WTC11 (cell line): ENCODE data around the gene TMEM254. TPM values are rescaled to one million over a fixed set of nuclear protein-coding genes. Genes with fewer than 3 reads are reported as not detected.

Source experiments
- ATAC-seq: fragments of 200-7000 bp; cut with Tn5 transposase; 2 replicates; pipeline ENCODE4 v1.10.0; 2021; ENCODE audit warnings: mild to moderate bottlenecking, moderate library complexity
- CTCF ChIA-PET: fragments of 300-600 bp; sonication (Branson Sonifier 250); formaldehyde crosslinking; loops from one replicate; lab custom pipeline; 2021; ENCODE audit warnings: antibody characterized with exemption; lab: Charles Lee
- POLR2A ChIA-PET: fragments of 350-600 bp; sonication (Branson Sonifier 250); formaldehyde crosslinking; loops from one replicate; lab custom pipeline; 2021; ENCODE audit warnings: antibody characterized with exemption; lab: Charles Lee
- DNase-seq: peaks from one replicate; pipeline ENCODE4 v3.0.0; 2021; ENCODE audit warnings: low spot score
- H3K27ac Mint-ChIP-seq: 2 replicates; pipeline ENCODE4 v1.8.0; 2021; ENCODE audit warnings: mixed read lengths
- H3K27me3 Mint-ChIP-seq: 2 replicates; pipeline ENCODE4 v1.8.0; 2021; ENCODE audit warnings: low read depth, mild to moderate bottlenecking, moderate library complexity, mixed read lengths
- H3K36me3 Mint-ChIP-seq: 2 replicates; pipeline ENCODE4 v1.8.0; 2021; ENCODE audit warnings: mixed read lengths
- H3K4me1 Mint-ChIP-seq: 2 replicates; pipeline ENCODE4 v1.8.0; 2022; ENCODE audit warnings: mixed read lengths
- H3K4me3 Mint-ChIP-seq: 2 replicates; pipeline ENCODE4 v1.8.0; 2021; ENCODE audit warnings: mild to moderate bottlenecking, moderate library complexity, mixed read lengths
- H3K9me3 Mint-ChIP-seq: 2 replicates; pipeline ENCODE4 v1.8.0; 2021; ENCODE audit warnings: mixed read lengths
- CBFB ChIP-seq: sonication (generic); formaldehyde crosslinking; IDR thresholded peaks from 2 replicates; pipeline ENCODE4 v1.8.1; 2022; ENCODE audit warnings: mild to moderate bottlenecking, low read depth, missing genetic modification reagents
- CREB1 ChIP-seq: sonication (generic); formaldehyde crosslinking; IDR thresholded peaks from 2 replicates; pipeline ENCODE4 v1.8.0; 2023; ENCODE audit warnings: mild to moderate bottlenecking, missing genetic modification reagents
- E2F5 ChIP-seq: sonication (generic); formaldehyde crosslinking; IDR thresholded peaks from 2 replicates; pipeline ENCODE4 v1.8.1; 2022; ENCODE audit warnings: mild to moderate bottlenecking, moderate library complexity, missing genetic modification reagents
- ELF4 ChIP-seq: sonication (generic); formaldehyde crosslinking; IDR thresholded peaks from 2 replicates; pipeline ENCODE4 v1.8.1; 2022; ENCODE audit warnings: low read depth, mild to moderate bottlenecking, moderate library complexity, missing genetic modification reagents
- GRHL2 ChIP-seq: fragments of 250-450 bp; sonication (Bioruptor Pico); IDR thresholded peaks from 2 replicates; pipeline ENCODE4 v1.8.0; 2022; ENCODE audit warnings: mild to moderate bottlenecking, moderate library complexity; ENCODE audit not compliant: insufficient replicate concordance, severe bottlenecking
- GTF2I ChIP-seq: fragments of 250-450 bp; sonication (Bioruptor Pico); conservative IDR thresholded peaks from 2 replicates; pipeline ENCODE4 v1.4.0; 2021; ENCODE audit warnings: mild to moderate bottlenecking
- JAZF1 ChIP-seq: fragments of 250-450 bp; sonication (Bioruptor Pico); IDR thresholded peaks from 2 replicates; pipeline ENCODE4 v1.9.0; 2021; ENCODE audit warnings: moderate library complexity, mild to moderate bottlenecking, inconsistent platforms
- JUN ChIP-seq: sonication (generic); formaldehyde crosslinking; IDR thresholded peaks from 2 replicates; pipeline ENCODE4 v1.8.0; 2023; ENCODE audit warnings: mild to moderate bottlenecking, missing genetic modification reagents
- MAX ChIP-seq: sonication (generic); formaldehyde crosslinking; IDR thresholded peaks from 2 replicates; pipeline ENCODE4 v1.8.0; 2022; ENCODE audit warnings: mild to moderate bottlenecking, missing genetic modification reagents
- NFE2L1 ChIP-seq: sonication (generic); formaldehyde crosslinking; IDR thresholded peaks from 2 replicates; pipeline ENCODE4 v1.8.1; 2023; ENCODE audit warnings: missing genetic modification reagents
- NR3C1 ChIP-seq: sonication (generic); formaldehyde crosslinking; conservative IDR thresholded peaks from 2 replicates; pipeline ENCODE4 v1.8.1; 2023; ENCODE audit warnings: low read depth, mild to moderate bottlenecking, missing genetic modification reagents
- RORB ChIP-seq: fragments of 250-450 bp; sonication (Bioruptor Pico); IDR thresholded peaks from 2 replicates; pipeline ENCODE4 v1.9.0; 2021; ENCODE audit warnings: mild to moderate bottlenecking
- SOX15 ChIP-seq: fragments of 250-450 bp; sonication (Bioruptor Pico); IDR thresholded peaks from 2 replicates; pipeline ENCODE4 v1.9.0; 2021; ENCODE audit warnings: mild to moderate bottlenecking
- TCF7 ChIP-seq: sonication (generic); formaldehyde crosslinking; IDR thresholded peaks from 2 replicates; pipeline ENCODE4 v1.8.0; 2022; ENCODE audit warnings: mild to moderate bottlenecking, low read depth, missing genetic modification reagents, moderate library complexity
- ZNF219 ChIP-seq: sonication (generic); formaldehyde crosslinking; IDR thresholded peaks from 2 replicates; pipeline ENCODE4 v1.8.0; 2023; ENCODE audit warnings: missing genetic modification reagents, mild to moderate bottlenecking, borderline replicate concordance
- ZNF263 ChIP-seq: sonication (generic); formaldehyde crosslinking; IDR thresholded peaks from 2 replicates; pipeline ENCODE4 v1.8.1; 2022; ENCODE audit warnings: low read depth, mild to moderate bottlenecking, moderate library complexity, missing genetic modification reagents
- ZNF317 ChIP-seq: sonication (generic); formaldehyde crosslinking; IDR thresholded peaks from 2 replicates; pipeline ENCODE4 v1.8.1; 2023; ENCODE audit warnings: low read depth, mild to moderate bottlenecking, moderate library complexity, missing genetic modification reagents, borderline replicate concordance
- ZNF512 ChIP-seq: sonication (generic); formaldehyde crosslinking; IDR thresholded peaks from 2 replicates; pipeline ENCODE4 v1.8.1; 2022; ENCODE audit warnings: missing genetic modification reagents, borderline replicate concordance
- total RNA-seq: library from RNA; stranded (reverse); gene quantifications from 3 replicates; pipeline ENCODE4 v1.2.3, GENCODE V29; 2021
- TF ChIP-seq, protein P1 (sequence below): fragments of 250-450 bp; sonication (Bioruptor Pico); IDR thresholded peaks from 2 replicates; pipeline ENCODE4 v1.9.0; 2021; ENCODE audit warnings: mild to moderate bottlenecking, borderline replicate concordance
- TF ChIP-seq, protein P2 (sequence below): fragments of 250-450 bp; sonication (Bioruptor Pico); IDR thresholded peaks from 2 replicates; pipeline ENCODE4 v2.1.2; 2022; ENCODE audit warnings: mild to moderate bottlenecking, moderate library complexity
- TF ChIP-seq, protein P3 (sequence below): fragments of 250-450 bp; sonication (Bioruptor Pico); IDR thresholded peaks from 2 replicates; pipeline ENCODE4 v1.8.0; 2021; ENCODE audit warnings: mild to moderate bottlenecking
- TF ChIP-seq, protein P4 (sequence below): sonication (generic); formaldehyde crosslinking; IDR thresholded peaks from 2 replicates; pipeline ENCODE4 v1.8.1; 2023; ENCODE audit warnings: mild to moderate bottlenecking, moderate library complexity, missing genetic modification reagents
- TF ChIP-seq, protein P5 (sequence below): sonication (generic); formaldehyde crosslinking; IDR thresholded peaks from 2 replicates; pipeline ENCODE4 v1.8.1; 2022; ENCODE audit warnings: mild to moderate bottlenecking, missing genetic modification reagents, moderate library complexity, borderline replicate concordance

TMEM254 gene
- total RNA-seq, 1 experiment from 2014 or later = 18.5 TPM

GRCh38 chr10:80068270-80068669, 10.2 kb upstream of the TMEM254 start:
- Mint-ChIP-seq H3K36me3 (peaks cover 15% of the 10 kb centered on the region), H3K9me3 (peaks cover 14% of the 10 kb centered on the region), H3K27ac (no peak overlapping the region), H3K4me1 (peaks cover 20% of the 10 kb centered on the region), H3K4me3 (no peak overlapping the region), H3K27me3 (peaks cover 4% of the 10 kb centered on the region)
- ChIA-PET CTCF (interaction anchor here (0.6 kb wide), 1 partner anchor 9 kb away, joined by 5 read pairs; no protein-coding TSS in a partner anchor), POLR2A (interaction anchor here (0.6 kb wide), 1 partner anchor 38 kb away, joined by 3 read pairs; no protein-coding TSS in a partner anchor)
- DNase-seq (no peak), ATAC-seq (no peak)
- TF ChIP-seq ELF4 (CRISPR knock-in tag) (no peak), ZNF263 (CRISPR knock-in tag) (no peak), E2F5 (CRISPR knock-in tag) (no peak), SOX15 (CRISPR knock-in tag) (no peak), GTF2I (CRISPR knock-in tag) (no peak), CREB1 (CRISPR knock-in tag) (no peak), ZNF317 (CRISPR knock-in tag) (no peak), ZNF219 (no peak), NFE2L1 (no peak)
- TF ChIP-seq, protein P1, sequence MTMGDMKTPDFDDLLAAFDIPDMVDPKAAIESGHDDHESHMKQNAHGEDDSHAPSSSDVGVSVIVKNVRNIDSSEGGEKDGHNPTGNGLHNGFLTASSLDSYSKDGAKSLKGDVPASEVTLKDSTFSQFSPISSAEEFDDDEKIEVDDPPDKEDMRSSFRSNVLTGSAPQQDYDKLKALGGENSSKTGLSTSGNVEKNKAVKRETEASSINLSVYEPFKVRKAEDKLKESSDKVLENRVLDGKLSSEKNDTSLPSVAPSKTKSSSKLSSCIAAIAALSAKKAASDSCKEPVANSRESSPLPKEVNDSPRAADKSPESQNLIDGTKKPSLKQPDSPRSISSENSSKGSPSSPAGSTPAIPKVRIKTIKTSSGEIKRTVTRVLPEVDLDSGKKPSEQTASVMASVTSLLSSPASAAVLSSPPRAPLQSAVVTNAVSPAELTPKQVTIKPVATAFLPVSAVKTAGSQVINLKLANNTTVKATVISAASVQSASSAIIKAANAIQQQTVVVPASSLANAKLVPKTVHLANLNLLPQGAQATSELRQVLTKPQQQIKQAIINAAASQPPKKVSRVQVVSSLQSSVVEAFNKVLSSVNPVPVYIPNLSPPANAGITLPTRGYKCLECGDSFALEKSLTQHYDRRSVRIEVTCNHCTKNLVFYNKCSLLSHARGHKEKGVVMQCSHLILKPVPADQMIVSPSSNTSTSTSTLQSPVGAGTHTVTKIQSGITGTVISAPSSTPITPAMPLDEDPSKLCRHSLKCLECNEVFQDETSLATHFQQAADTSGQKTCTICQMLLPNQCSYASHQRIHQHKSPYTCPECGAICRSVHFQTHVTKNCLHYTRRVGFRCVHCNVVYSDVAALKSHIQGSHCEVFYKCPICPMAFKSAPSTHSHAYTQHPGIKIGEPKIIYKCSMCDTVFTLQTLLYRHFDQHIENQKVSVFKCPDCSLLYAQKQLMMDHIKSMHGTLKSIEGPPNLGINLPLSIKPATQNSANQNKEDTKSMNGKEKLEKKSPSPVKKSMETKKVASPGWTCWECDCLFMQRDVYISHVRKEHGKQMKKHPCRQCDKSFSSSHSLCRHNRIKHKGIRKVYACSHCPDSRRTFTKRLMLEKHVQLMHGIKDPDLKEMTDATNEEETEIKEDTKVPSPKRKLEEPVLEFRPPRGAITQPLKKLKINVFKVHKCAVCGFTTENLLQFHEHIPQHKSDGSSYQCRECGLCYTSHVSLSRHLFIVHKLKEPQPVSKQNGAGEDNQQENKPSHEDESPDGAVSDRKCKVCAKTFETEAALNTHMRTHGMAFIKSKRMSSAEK (CRISPR knock-in tag) = no peak

DNA sequence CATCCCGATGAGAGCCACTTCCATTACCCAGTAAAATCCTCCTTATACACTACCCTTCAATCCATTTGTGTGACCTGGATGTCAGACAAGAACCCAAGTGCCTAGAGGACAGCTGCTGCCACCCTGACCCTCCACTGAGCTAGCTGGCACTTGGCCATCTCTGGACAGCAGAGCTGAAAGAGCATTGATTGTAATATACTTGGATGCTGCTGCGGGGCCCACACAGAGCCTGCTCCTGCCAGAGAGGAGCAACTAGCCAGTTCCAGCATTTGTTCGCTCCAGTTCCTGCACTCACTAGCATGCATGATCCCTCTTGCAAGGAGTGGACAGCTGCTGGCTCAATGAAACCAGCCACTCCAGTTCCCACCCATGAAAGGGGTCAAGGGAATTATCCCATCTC, 8.4 kb upstream of the TMEM254 start:
- Mint-ChIP-seq H3K9me3 (peaks cover 17% of the 10 kb centered on the region), H3K4me1 (peaks cover 20% of the 10 kb centered on the region), H3K36me3 (peaks cover 15% of the 10 kb centered on the region), H3K27ac (peak overlapping the region; percentile 19; the same call in 1 of the 2 replicates), H3K27me3 (peaks cover 4% of the 10 kb centered on the region), H3K4me3 (no peak overlapping the region)
- DNase-seq (no peak), ATAC-seq (peak; percentile 65)
- POLR2A ChIA-PET = interaction anchor here (1.2 kb wide), 1 partner anchor 9 kb away, joined by 3 read pairs; no protein-coding TSS in a partner anchor
- CTCF ChIA-PET = interaction anchor here (0.8 to 2.8 kb wide), 3 partner anchors 11 to 184 kb away, joined by 3 to 11 read pairs (median 3); no protein-coding TSS in a partner anchor
- no peak for TF ChIP-seq JAZF1 (CRISPR knock-in tag)
- no peak for TF ChIP-seq NR3C1 (CRISPR knock-in tag)
- TF ChIP-seq GRHL2 (CRISPR knock-in tag) = no peak
- no peak for TF ChIP-seq JUN (CRISPR knock-in tag)
- TF ChIP-seq ZNF512 (CRISPR knock-in tag) = no peak
- no peak for TF ChIP-seq CBFB
- TF ChIP-seq, protein P2, sequence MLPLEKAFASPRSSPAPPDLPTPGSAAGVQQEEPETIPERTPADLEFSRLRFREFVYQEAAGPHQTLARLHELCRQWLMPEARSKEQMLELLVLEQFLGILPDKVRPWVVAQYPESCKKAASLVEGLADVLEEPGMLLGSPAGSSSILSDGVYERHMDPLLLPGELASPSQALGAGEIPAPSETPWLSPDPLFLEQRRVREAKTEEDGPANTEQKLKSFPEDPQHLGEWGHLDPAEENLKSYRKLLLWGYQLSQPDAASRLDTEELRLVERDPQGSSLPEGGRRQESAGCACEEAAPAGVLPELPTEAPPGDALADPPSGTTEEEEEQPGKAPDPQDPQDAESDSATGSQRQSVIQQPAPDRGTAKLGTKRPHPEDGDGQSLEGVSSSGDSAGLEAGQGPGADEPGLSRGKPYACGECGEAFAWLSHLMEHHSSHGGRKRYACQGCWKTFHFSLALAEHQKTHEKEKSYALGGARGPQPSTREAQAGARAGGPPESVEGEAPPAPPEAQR (CRISPR knock-in tag) = no peak
- TF ChIP-seq RORB (CRISPR knock-in tag) = no peak
- TF ChIP-seq, protein P3, sequence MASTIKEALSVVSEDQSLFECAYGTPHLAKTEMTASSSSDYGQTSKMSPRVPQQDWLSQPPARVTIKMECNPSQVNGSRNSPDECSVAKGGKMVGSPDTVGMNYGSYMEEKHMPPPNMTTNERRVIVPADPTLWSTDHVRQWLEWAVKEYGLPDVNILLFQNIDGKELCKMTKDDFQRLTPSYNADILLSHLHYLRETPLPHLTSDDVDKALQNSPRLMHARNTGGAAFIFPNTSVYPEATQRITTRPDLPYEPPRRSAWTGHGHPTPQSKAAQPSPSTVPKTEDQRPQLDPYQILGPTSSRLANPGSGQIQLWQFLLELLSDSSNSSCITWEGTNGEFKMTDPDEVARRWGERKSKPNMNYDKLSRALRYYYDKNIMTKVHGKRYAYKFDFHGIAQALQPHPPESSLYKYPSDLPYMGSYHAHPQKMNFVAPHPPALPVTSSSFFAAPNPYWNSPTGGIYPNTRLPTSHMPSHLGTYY (CRISPR knock-in tag) = no peak
- TF ChIP-seq CREB1 (CRISPR knock-in tag) = no peak
- TF ChIP-seq, protein P4, sequence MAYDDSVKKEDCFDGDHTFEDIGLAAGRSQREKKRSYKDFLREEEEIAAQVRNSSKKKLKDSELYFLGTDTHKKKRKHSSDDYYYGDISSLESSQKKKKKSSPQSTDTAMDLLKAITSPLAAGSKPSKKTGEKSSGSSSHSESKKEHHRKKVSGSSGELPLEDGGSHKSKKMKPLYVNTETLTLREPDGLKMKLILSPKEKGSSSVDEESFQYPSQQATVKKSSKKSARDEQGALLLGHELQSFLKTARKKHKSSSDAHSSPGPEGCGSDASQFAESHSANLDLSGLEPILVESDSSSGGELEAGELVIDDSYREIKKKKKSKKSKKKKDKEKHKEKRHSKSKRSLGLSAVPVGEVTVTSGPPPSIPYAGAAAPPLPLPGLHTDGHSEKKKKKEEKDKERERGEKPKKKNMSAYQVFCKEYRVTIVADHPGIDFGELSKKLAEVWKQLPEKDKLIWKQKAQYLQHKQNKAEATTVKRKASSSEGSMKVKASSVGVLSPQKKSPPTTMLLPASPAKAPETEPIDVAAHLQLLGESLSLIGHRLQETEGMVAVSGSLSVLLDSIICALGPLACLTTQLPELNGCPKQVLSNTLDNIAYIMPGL = no peak
- TF ChIP-seq MAX (CRISPR knock-in tag) = no peak
- TF ChIP-seq, protein P5, sequence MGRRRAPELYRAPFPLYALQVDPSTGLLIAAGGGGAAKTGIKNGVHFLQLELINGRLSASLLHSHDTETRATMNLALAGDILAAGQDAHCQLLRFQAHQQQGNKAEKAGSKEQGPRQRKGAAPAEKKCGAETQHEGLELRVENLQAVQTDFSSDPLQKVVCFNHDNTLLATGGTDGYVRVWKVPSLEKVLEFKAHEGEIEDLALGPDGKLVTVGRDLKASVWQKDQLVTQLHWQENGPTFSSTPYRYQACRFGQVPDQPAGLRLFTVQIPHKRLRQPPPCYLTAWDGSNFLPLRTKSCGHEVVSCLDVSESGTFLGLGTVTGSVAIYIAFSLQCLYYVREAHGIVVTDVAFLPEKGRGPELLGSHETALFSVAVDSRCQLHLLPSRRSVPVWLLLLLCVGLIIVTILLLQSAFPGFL (CRISPR knock-in tag) = no peak
- no peak for TF ChIP-seq TCF7
